Smooth muscle cell (in vitro differentiated cells): ENCODE results near the gene BMP8B. TPM values are rescaled to one million over a fixed set of nuclear protein-coding genes. Genes with fewer than 3 reads are reported as not detected.
"Not testable (repeated sequence)": the region's sequence is repeated elsewhere in the genome, so short reads cannot be mapped to it uniquely, and the experiment has no call there.

Source experiments
- DNase-seq: peaks from one replicate; lab custom pipeline; 2025; ENCODE audit not compliant: unreplicated experiment; lab: John Stamatoyannopoulos, UW
- H2AFZ ChIP-seq: fragments of 200-600 bp; sonication (generic); 2 replicates; pipeline ENCODE4 v1.6.0; 2016; ENCODE audit warnings: antibody characterized with exemption, low read depth, mild to moderate bottlenecking
- H3F3A ChIP-seq: fragments of 200-600 bp; sonication (generic); 2 replicates; pipeline ENCODE4 v1.6.0; 2017; ENCODE audit warnings: antibody characterized with exemption, low read depth
- H3K27ac ChIP-seq: fragments of 200-600 bp; sonication (generic); 2 replicates; pipeline ENCODE4 v1.5.1; 2016; ENCODE audit warnings: low read depth, mild to moderate bottlenecking
- H3K27me3 ChIP-seq: fragments of 200-600 bp; sonication (generic); 2 replicates; pipeline ENCODE4 v1.6.1; 2016; ENCODE audit warnings: low read depth, mild to moderate bottlenecking
- H3K36me3 ChIP-seq: fragments of 200-600 bp; sonication (generic); 2 replicates; pipeline ENCODE4 v1.5.1; 2016; ENCODE audit warnings: low read depth
- H3K4me1 ChIP-seq: fragments of 200-600 bp; sonication (generic); 2 replicates; pipeline ENCODE4 v1.5.1; 2016; ENCODE audit warnings: low read depth
- H3K4me2 ChIP-seq: fragments of 200-600 bp; sonication (generic); 2 replicates; pipeline ENCODE4 v1.6.0; 2016; ENCODE audit warnings: mild to moderate bottlenecking
- H3K4me3 ChIP-seq: fragments of 200-600 bp; sonication (generic); 2 replicates; pipeline ENCODE4 v1.5.1; 2016; ENCODE audit warnings: mild to moderate bottlenecking
- H3K79me2 ChIP-seq: fragments of 200-600 bp; sonication (generic); 2 replicates; pipeline ENCODE4 v1.6.0; 2016; ENCODE audit warnings: low read depth, mild to moderate bottlenecking
- H3K9ac ChIP-seq: fragments of 200-600 bp; sonication (generic); 2 replicates; pipeline ENCODE4 v1.6.0; 2016; ENCODE audit warnings: low read depth
- H3K9me3 ChIP-seq: fragments of 200-600 bp; sonication (generic); replicated peaks from 2 replicates; pipeline ENCODE4 v1.5.1; 2016; ENCODE audit warnings: low read depth
- H4K20me1 ChIP-seq: fragments of 200-600 bp; sonication (generic); 2 replicates; pipeline ENCODE4 v1.6.0; 2016; ENCODE audit warnings: low read depth
- CTCF ChIP-seq: fragments of 200-600 bp; sonication (generic); IDR thresholded peaks from 2 replicates; pipeline ENCODE4 v1.5.1; 2017; ENCODE audit warnings: borderline replicate concordance, mild to moderate bottlenecking, antibody characterized with exemption; ENCODE audit not compliant: insufficient read depth, poor library complexity, severe bottlenecking
- WGBS: methylation state at CpG from one replicate; pipeline ENCODE4 v1.1.7; 2016; ENCODE audit warnings: low lambda C conversion rate; 5-methylcytosine and 5-hydroxymethylcytosine counted together
- polyA plus RNA-seq: library from polyadenylated mRNA; unstranded; fragments of >200 nt; fragmentation: Nextera tagmentation; extraction: Ambion mirVana; gene quantifications from 2 replicates; pipeline ENCODE4 v1.2.1, GENCODE V29; 2016
- total RNA-seq: library from RNA; depleted of rRNA; stranded (reverse); fragments of >200 nt; gene quantifications from 2 replicates; pipeline ENCODE4 v1.2.3, GENCODE V29; 2014

BMP8B gene
- total and polyA plus RNA-seq, 2 experiments from 2014 or later: 0.06 TPM; not detected in 1

- no peak for DNase-seq
- H3K9me3 ChIP-seq: peaks cover 3% of the 10 kb centered on the region
- H3K27ac ChIP-seq: no peak overlapping the region
- no peaks in the 10 kb centered on the region for H3K27me3 ChIP-seq
- H3K9ac ChIP-seq: no peak overlapping the region
- no peak overlapping the region for H3K4me2 ChIP-seq
- no peak overlapping the region for H3K4me3 ChIP-seq
- TF ChIP-seq CTCF: no peak
- peaks cover 5% of the 10 kb centered on the region for H3K4me1 ChIP-seq
- H3K79me2 ChIP-seq: no peaks in the 10 kb centered on the region
- no peaks in the 10 kb centered on the region for H4K20me1 ChIP-seq
- no peaks in the 10 kb centered on the region for H3K36me3 ChIP-seq
- WGBS: 92% methylated on average over 14 of the region's 14 CpGs
- H2AFZ ChIP-seq: no peak overlapping the region
- no peaks in the 10 kb centered on the region for H3F3A ChIP-seq
Observed at GRCh38 chr1:39802496-39803260, 14.0 kb upstream of the BMP8B start.

DNA sequence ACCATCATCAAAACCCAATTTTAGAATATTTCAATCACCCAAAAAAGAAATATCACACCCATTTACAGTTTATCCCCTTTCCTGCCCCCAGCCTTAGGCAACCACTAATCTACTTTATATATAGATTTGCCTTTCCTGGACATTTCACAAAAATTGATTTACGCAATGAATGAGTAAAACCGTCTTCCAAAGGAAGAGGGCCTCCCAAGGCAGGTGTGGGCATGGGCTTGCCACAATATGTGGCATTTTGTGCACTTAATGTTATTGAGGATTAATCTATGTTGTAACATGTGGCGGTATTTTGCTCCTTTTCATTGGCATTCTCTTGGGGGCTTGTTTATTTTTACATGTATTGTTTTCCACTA, 11.8 kb upstream of the BMP8B start:
- WGBS: 91% methylated on average over 3 of the region's 3 CpGs

GRCh38 chr1:39799770-39800470, 11.3 kb upstream of the BMP8B start:
- Histone ChIP-seq H3K79me2 (no peaks in the 10 kb centered on the region), H3K27ac (peak overlapping the region; percentile 49), H2AFZ (no peak overlapping the region), H3K36me3 (no peaks in the 10 kb centered on the region), H3K4me2 (peak overlapping the region; percentile 63), H4K20me1 (no peaks in the 10 kb centered on the region), H3K27me3 (no peaks in the 10 kb centered on the region), H3F3A (no peaks in the 10 kb centered on the region), H3K4me3 (no peak overlapping the region), H3K9me3 (no peaks in the 10 kb centered on the region), H3K9ac (no peak overlapping the region), H3K4me1 (peaks cover 5% of the 10 kb centered on the region)
- peak; percentile 10 for DNase-seq
- peak; percentile 85 for TF ChIP-seq CTCF
- WGBS: 7% methylated on average over 8 of the region's 8 CpGs

More for the DNA sequence above, 11.8 kb upstream of the BMP8B start:
- H3K79me2 ChIP-seq: no peaks in the 10 kb centered on the region
- no peaks in the 10 kb centered on the region for H3F3A ChIP-seq
- H3K27ac ChIP-seq: peak overlapping the region; percentile 49
- no peak overlapping the region for H3K9ac ChIP-seq
- H4K20me1 ChIP-seq: no peaks in the 10 kb centered on the region
- no peaks in the 10 kb centered on the region for H3K36me3 ChIP-seq
- no peak overlapping the region for H2AFZ ChIP-seq
- no peak for DNase-seq
- peaks cover under 1% of the 10 kb centered on the region for H3K9me3 ChIP-seq
- no peak overlapping the region for H3K4me3 ChIP-seq
- peaks cover 5% of the 10 kb centered on the region for H3K4me1 ChIP-seq
- TF ChIP-seq CTCF: no peak
- H3K4me2 ChIP-seq: peak overlapping the region; percentile 63
- no peaks in the 10 kb centered on the region for H3K27me3 ChIP-seq

- H3K4me3 ChIP-seq, DNase-seq, H3K79me2 ChIP-seq, H3K4me1 ChIP-seq, H3K9ac ChIP-seq, H3K36me3 ChIP-seq, H3K4me2 ChIP-seq, H4K20me1 ChIP-seq, H3F3A ChIP-seq, H2AFZ ChIP-seq, H3K27ac ChIP-seq, H3K9me3 ChIP-seq, H3K27me3 ChIP-seq: not testable (repeated sequence)
- 69% methylated on average over 26 of the region's 26 CpGs for WGBS
Observed at GRCh38 chr1:39798859-39799769, 10.4 kb upstream of the BMP8B start.
